Measurements from ENCODE around the gene PSMB7.

GRCh38 chr9:124348831-124349230 is 66.4 kb downstream of the PSMB7 start:
- TF ChIP-seq ZFP37 (tag by site-specific recombination; IDR thresholded peaks at IDR 0.05) (no peak), CTCF (tag by site-specific recombination; IDR thresholded peaks at IDR 0.05) (no peak)

All from HEK293 (cell line).